NT2/D1 (cell line): ENCODE measurements around the gene AMBRA1.

ENCODE experiments used
- YY1 ChIP-seq: IDR thresholded peaks from 2 replicates; pipeline ENCODE4 v1.6.1; 2011; ENCODE audit not compliant: insufficient read length, insufficient read depth
- ZNF274 ChIP-seq: IDR thresholded peaks from 2 replicates; pipeline ENCODE4 v1.6.1; 2011; ENCODE audit warnings: mild to moderate bottlenecking, low read depth, low read length

DNA sequence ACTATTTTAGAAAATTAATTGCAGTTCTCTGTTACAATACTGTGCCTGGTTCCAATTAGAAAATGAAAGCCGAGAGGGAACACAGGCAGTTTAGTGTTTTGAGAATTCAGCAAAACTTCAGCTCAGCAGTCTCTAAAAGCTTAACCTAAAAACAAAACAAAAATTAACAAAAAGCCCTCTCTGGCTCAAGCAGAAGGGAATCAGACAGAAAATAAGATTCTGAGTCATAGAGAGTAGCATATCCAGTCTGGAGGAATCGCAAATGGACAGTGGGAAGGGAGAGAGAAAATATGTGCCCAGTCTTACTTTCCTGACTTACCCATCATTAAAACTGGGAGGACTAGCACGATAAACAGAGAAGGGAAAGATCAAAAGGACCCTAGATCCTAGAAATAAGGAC is 164.1 kb downstream of the AMBRA1 start:
- no peak for TF ChIP-seq ZNF274
- TF ChIP-seq YY1: no peak
